Bronchial epithelial cell (primary cell): ENCODE data around the gene AKR7A2. TPM values are rescaled to one million over a fixed set of nuclear protein-coding genes. Genes with fewer than 3 reads are reported as not detected.
"Not testable (repeated sequence)": the region's sequence is repeated elsewhere in the genome, so short reads cannot be mapped to it uniquely, and the experiment has no call there.

ENCODE experiments used
- DNase-seq: peaks from one replicate; pipeline ENCODE4 v3.0.0-alpha.2; 2010; ENCODE audit warnings: low read depth
- FAIRE-seq: peaks from 2 replicates; lab custom pipeline; 2011; peaks lifted over from hg19 to GRCh38; lab: Jason Lieb, UNC
- H3K27me3 ChIP-seq: 2 replicates; pipeline ENCODE4 v1.5.1; 2011; ENCODE audit warnings: low read length; ENCODE audit not compliant: control insufficient read depth, insufficient read depth
- H3K36me3 ChIP-seq: 2 replicates; pipeline ENCODE4 v1.5.1; 2011; ENCODE audit warnings: low read length; ENCODE audit not compliant: control insufficient read depth, insufficient read depth
- H3K4me3 ChIP-seq: 2 replicates; pipeline ENCODE4 v1.5.1; 2011; ENCODE audit warnings: mild to moderate bottlenecking, low read depth, low read length, control low read depth
- CTCF ChIP-seq: IDR thresholded peaks from 2 replicates; pipeline ENCODE4 v1.5.1; 2011; ENCODE audit warnings: mild to moderate bottlenecking, moderate library complexity, low read length, control low read depth, inconsistent platforms; ENCODE audit not compliant: insufficient read depth, severe bottlenecking
- total RNA-seq: library from RNA; depleted of rRNA; stranded (reverse); fragments of >200 nt; gene quantifications from 2 replicates; pipeline ENCODE4 v1.2.1, GENCODE V29; 2014

AKR7A2 gene
- total RNA-seq, 1 donor from 2014 or later, result 54.8 TPM

GRCh38 chr1:19262047-19262446 is 49.9 kb downstream of the AKR7A2 start:
- no peak for TF ChIP-seq CTCF
- DNase-seq, result no peak
- no peak for FAIRE-seq
- Histone ChIP-seq H3K4me3 (no peak overlapping the region), H3K36me3 (peaks cover 16% of the 10 kb centered on the region), H3K27me3 (no peaks in the 10 kb centered on the region)

- H3K27me3 ChIP-seq, result no peaks in the 10 kb centered on the region
- no peak overlapping the region for H3K4me3 ChIP-seq
- DNase-seq, result peak; percentile 79
- FAIRE-seq, result peak; percentile 94
- peaks cover 28% of the 10 kb centered on the region for H3K36me3 ChIP-seq
- no peak for TF ChIP-seq CTCF
These were observed 51.5 kb downstream of the AKR7A2 start for GRCh38 chr1:19260211-19261138.

GRCh38 chr1:19258353-19258752 is 53.6 kb downstream of the AKR7A2 start:
- DNase-seq (no peak), FAIRE-seq (no peak)
- Histone ChIP-seq H3K27me3 (no peaks in the 10 kb centered on the region), H3K4me3 (no peak overlapping the region), H3K36me3 (peaks cover 33% of the 10 kb centered on the region)
- no peak for TF ChIP-seq CTCF

- Histone ChIP-seq H3K36me3 (peaks cover 33% of the 10 kb centered on the region), H3K27me3 (no peaks in the 10 kb centered on the region), H3K4me3 (no peak overlapping the region)
- TF ChIP-seq CTCF, result no peak
- DNase-seq (no peak), FAIRE-seq (peak; percentile 64)
These were observed 54.6 kb downstream of the AKR7A2 start for GRCh38 chr1:19257178-19257914.

- peaks cover 33% of the 10 kb centered on the region for H3K36me3 ChIP-seq
- not testable (repeated sequence) for DNase-seq, H3K27me3 ChIP-seq, FAIRE-seq, H3K4me3 ChIP-seq
These were observed 55.6 kb downstream of the AKR7A2 start for GRCh38 chr1:19256301-19256700.

GRCh38 chr1:19255288-19255687 is 56.7 kb downstream of the AKR7A2 start:
- Histone ChIP-seq H3K36me3 (peaks cover 32% of the 10 kb centered on the region), H3K4me3 (no peak overlapping the region), H3K27me3 (no peaks in the 10 kb centered on the region)
- FAIRE-seq (no peak), DNase-seq (no peak)
- TF ChIP-seq CTCF, result no peak
